HCT116 (cell line): Measurements from ENCODE around the gene SEPTIN5. TPM values are rescaled to one million over a fixed set of nuclear protein-coding genes. Genes with fewer than 3 reads are reported as not detected.

Experiments used
- ATAC-seq: fragments of 200-7000 bp; cut with Tn5 transposase; 2 replicates; pipeline ENCODE4 v1.9.1; 2020; ENCODE audit warnings: mild to moderate bottlenecking, moderate library complexity
- BruUV-seq: library from RNA; stranded (reverse); fragments of 400-500 nt; replicated peaks from 2 replicates; lab custom pipeline; 2021; lab: Mats Ljungman, UMichigan
- CTCF ChIA-PET: fragments of 300-600 bp; sonication (Branson Sonifier 250); formaldehyde crosslinking; loops from one replicate; lab custom pipeline; 2021; ENCODE audit warnings: antibody characterized with exemption; lab: Charles Lee
- POLR2A ChIA-PET: fragments of 300-600, 350-600 bp; sonication (Branson Sonifier 250); formaldehyde crosslinking; loops from one replicate; lab custom pipeline; 2021; ENCODE audit warnings: antibody characterized with exemption; lab: Charles Lee
- RAD21 ChIA-PET, 2 experiments: fragments of 300-600 bp; sonication (Branson Sonifier 250); formaldehyde crosslinking; loops; one replicate each; lab custom pipeline; 2023; ENCODE audit warnings: low total read pairs in 2 of 2; ENCODE audit not compliant: uncharacterized antibody in 2 of 2, unreplicated experiment in 2 of 2, low non-redundant PET in 1 of 2; lab: Charles Lee
- DNase-seq: peaks from one replicate; pipeline ENCODE4 v3.0.0-alpha.2; 2010; ENCODE audit warnings: low read depth, low spot score
- H2AFZ ChIP-seq: fragments of 200-600 bp; shearing (Covaris generic), sonication (generic); 2 replicates; pipeline ENCODE4 v1.6.1; 2017; ENCODE audit warnings: low read depth, mixed run types, mixed read lengths, antibody characterized with exemption, low read length; ENCODE audit not compliant: poor library complexity, severe bottlenecking
- H3K27ac ChIP-seq: 2 replicates; pipeline ENCODE4 v1.5.1; 2012; ENCODE audit warnings: low read depth, low read length
- H3K27me3 ChIP-seq: fragments of 200-600 bp; sonication (generic); 2 replicates; pipeline ENCODE4 v1.6.1; 2016; ENCODE audit warnings: mixed run types, low read length, mixed read lengths; ENCODE audit not compliant: insufficient read depth
- H3K36me3 ChIP-seq, 2 experiments: fragments of 200-500 bp in 1 of 2; fragments of 200-600 bp in 1 of 2; sonication (Bioruptor generic) in 1 of 2; sonication (generic) in 1 of 2; 2 replicates each; pipeline versions ENCODE4 v1.5.1 to v1.6.1; 2014 to 2016; ENCODE audit warnings: low read length in 2 of 2, inconsistent platforms in 1 of 2, mixed read lengths in 1 of 2, mixed run types in 1 of 2; ENCODE audit not compliant: insufficient read depth in 2 of 2, control insufficient read depth in 1 of 2
- H3K4me1 ChIP-seq, 2 experiments: fragments of 200-600 bp in 1 of 2; sonication (generic) in 1 of 2; 2 replicates each; pipeline versions ENCODE4 v1.5.1 to v1.6.1; 2012 to 2017; ENCODE audit warnings: low read length in 2 of 2, inconsistent platforms in 1 of 2, mild to moderate bottlenecking in 1 of 2, mixed read lengths in 1 of 2, mixed run types in 1 of 2, moderate library complexity in 1 of 2; ENCODE audit not compliant: insufficient read depth in 2 of 2, control insufficient read depth in 1 of 2
- H3K4me2 ChIP-seq: fragments of 200-600 bp; sonication (generic); 2 replicates; pipeline ENCODE4 v1.6.1; 2017; ENCODE audit warnings: mixed run types, low read length, mixed read lengths
- H3K4me3 ChIP-seq, 2 experiments: fragments of 200-600 bp in 1 of 2; sonication (generic) in 1 of 2; replicated peaks in 1 of 2; 2 replicates each; pipeline ENCODE4 v1.5.1; 2011 to 2016; ENCODE audit warnings: low read length in 2 of 2, control low read depth in 1 of 2, low read depth in 1 of 2, mild to moderate bottlenecking in 1 of 2, mixed read lengths in 1 of 2, mixed run types in 1 of 2
- H3K79me2 ChIP-seq: fragments of 200-600 bp; sonication (generic); 2 replicates; pipeline ENCODE4 v1.6.1; 2017; ENCODE audit warnings: mild to moderate bottlenecking, mixed run types, low read length, moderate library complexity, mixed read lengths; ENCODE audit not compliant: insufficient read depth
- H3K9ac ChIP-seq: fragments of 200-600 bp; sonication (generic); 2 replicates; pipeline ENCODE4 v1.6.1; 2016; ENCODE audit warnings: low read length, mixed read lengths
- H3K9me2 ChIP-seq: fragments of 200-600 bp; sonication (generic), shearing (Covaris generic); 2 replicates; pipeline ENCODE4 v1.6.1; 2017; ENCODE audit warnings: mixed run types, mild to moderate bottlenecking, moderate library complexity; ENCODE audit not compliant: insufficient read depth
- H3K9me3 ChIP-seq, 2 experiments: fragments of 200-500 bp in 1 of 2; fragments of 200-600 bp in 1 of 2; sonication (Bioruptor generic) in 1 of 2; sonication (generic) in 1 of 2; 2 replicates each; pipeline ENCODE4 v1.6.1; 2014 to 2017; ENCODE audit warnings: low read length in 2 of 2, mixed read lengths in 2 of 2, inconsistent platforms in 1 of 2, low read depth in 1 of 2, mild to moderate bottlenecking in 1 of 2, mixed run types in 1 of 2, moderate library complexity in 1 of 2; ENCODE audit not compliant: control insufficient read depth in 1 of 2, insufficient read depth in 1 of 2
- H4K20me1 ChIP-seq: fragments of 200-600 bp; sonication (generic), shearing (Covaris generic); 2 replicates; pipeline ENCODE4 v1.6.1; 2017; ENCODE audit warnings: mixed run types, mild to moderate bottlenecking, moderate library complexity; ENCODE audit not compliant: insufficient read depth
- ATF3 ChIP-seq: IDR thresholded peaks from 2 replicates; pipeline ENCODE4 v1.6.1; 2012
- CBX3 ChIP-seq: IDR thresholded peaks from 2 replicates; pipeline ENCODE4 v1.6.1; 2012; ENCODE audit warnings: low read depth
- CEBPB ChIP-seq: IDR thresholded peaks from 2 replicates; pipeline ENCODE4 v1.6.1; 2012; ENCODE audit warnings: low read depth
- CTCF ChIP-seq, 3 experiments: fragments of 200-600 bp in 1 of 3; sonication (generic) in 1 of 3; IDR thresholded peaks in 2 of 3; conservative IDR thresholded peaks in 1 of 3; 2 replicates each; pipeline ENCODE4 v1.5.1; 2012 to 2017; ENCODE audit warnings: low read depth in 2 of 3, low read length in 2 of 3, antibody characterized with exemption in 1 of 3, borderline replicate concordance in 1 of 3, control low read depth in 1 of 3, mild to moderate bottlenecking in 1 of 3, mixed read lengths in 1 of 3, mixed run types in 1 of 3, moderate library complexity in 1 of 3; ENCODE audit not compliant: insufficient read depth in 1 of 3
- EGR1 ChIP-seq: IDR thresholded peaks from 2 replicates; pipeline ENCODE4 v1.6.1; 2012; ENCODE audit warnings: low read depth
- ELF1 ChIP-seq: IDR thresholded peaks from 2 replicates; pipeline ENCODE4 v1.6.1; 2012; ENCODE audit warnings: low read depth, borderline replicate concordance
- EZH2phosphoT487 ChIP-seq: fragments of 200-600 bp; IDR thresholded peaks from 2 replicates; pipeline ENCODE4 v1.6.1; 2018; ENCODE audit warnings: antibody characterized with exemption, borderline replicate concordance
- FOSL1 ChIP-seq: IDR thresholded peaks from 2 replicates; pipeline ENCODE4 v1.6.1; 2012; ENCODE audit warnings: low read depth
- JUND ChIP-seq: IDR thresholded peaks from 2 replicates; pipeline ENCODE4 v1.6.1; 2012
- POLR2A ChIP-seq: IDR thresholded peaks from 2 replicates; pipeline ENCODE4 v1.7.0; 2011; ENCODE audit warnings: borderline replicate concordance; ENCODE audit not compliant: insufficient read depth, insufficient read length; ENCODE audit errors: extremely low read depth
- POLR2AphosphoS5 ChIP-seq: IDR thresholded peaks from 2 replicates; pipeline ENCODE4 v1.6.1; 2011; ENCODE audit warnings: mild to moderate bottlenecking, low read depth, low read length, moderate library complexity
- RAD21 ChIP-seq: IDR thresholded peaks from 2 replicates; pipeline ENCODE4 v1.6.1; 2012; ENCODE audit warnings: low read depth, mild to moderate bottlenecking
- SIN3A ChIP-seq: IDR thresholded peaks from 2 replicates; pipeline ENCODE4 v1.6.1; 2012; ENCODE audit warnings: low read depth
- SRF ChIP-seq: IDR thresholded peaks from 2 replicates; pipeline ENCODE4 v1.6.1; 2012; ENCODE audit warnings: low read depth
- TCF7L2 ChIP-seq: IDR thresholded peaks from 2 replicates; pipeline ENCODE4 v1.7.0; 2011; ENCODE audit warnings: borderline replicate concordance, inconsistent platforms; ENCODE audit not compliant: insufficient read depth, insufficient read length; ENCODE audit errors: extremely low read depth
- YY1 ChIP-seq: IDR thresholded peaks from 2 replicates; pipeline ENCODE4 v1.6.1; 2011; ENCODE audit warnings: low read length, low read depth, moderate library complexity, mild to moderate bottlenecking; ENCODE audit not compliant: insufficient replicate concordance; ENCODE audit errors: extremely low read depth
- ZFX ChIP-seq: fragments of 450-650 bp; IDR thresholded peaks from 2 replicates; pipeline ENCODE4 v1.6.1; 2017
- intact Hi-C: fragments of 100-400 bp; cut with micrococcal nuclease; formaldehyde crosslinking; loops from 2 replicates; pipeline ENCODE4 v1.10.0; 2022
- total RNA-seq: library from RNA; stranded (reverse); gene quantifications from one replicate; pipeline ENCODE4 v1.2.1, GENCODE V29; 2021; ENCODE audit not compliant: unreplicated experiment
- TF ChIP-seq, protein P1 (sequence below): IDR thresholded peaks from 2 replicates; pipeline ENCODE4 v1.6.1; 2012; ENCODE audit warnings: low read depth

SEPTIN5 gene
- total RNA-seq, 1 experiment from 2014 or later: 9.0 TPM

- Histone ChIP-seq H3K4me3 (no peak overlapping the region), H3K27me3 (no peaks in the 10 kb centered on the region), H3K27ac (no peak overlapping the region), H3K9ac (no peak overlapping the region), H3K9me3 (no peaks in the 10 kb centered on the region), H3K4me2 (no peak overlapping the region), H3K9me2 (no peaks in the 10 kb centered on the region), H3K4me1 (peaks cover 0 to under 1% of the 10 kb centered on the region in 2 experiments; a peak in 1 of 4 replicates), H3K79me2 (no peaks in the 10 kb centered on the region), H4K20me1 (no peaks in the 10 kb centered on the region), H3K36me3 (no peaks in the 10 kb centered on the region), H2AFZ (no peak overlapping the region)
- ATAC-seq (no peak), DNase-seq (no peak)
- ChIA-PET RAD21 (no interaction called here), CTCF (no interaction called here), POLR2A (no interaction called here)
- BruUV-seq: no TSS peak
- no peak for TF ChIP-seq CTCF (IDR thresholded peaks at IDR 0.05 in 2 of 3, conservative IDR thresholded peaks at IDR 0.05 in 1 of 3; ENCODE audit: borderline replicate concordance in 1 of 3, insufficient read depth in 1 of 3, low read depth in 2 of 3, low read length in 2 of 3)
- TF ChIP-seq ZFX: no peak
- no peak for TF ChIP-seq EZH2phosphoT487
- no peak for TF ChIP-seq CBX3
- no peak for TF ChIP-seq CEBPB
- no peak for TF ChIP-seq FOSL1
- no peak for TF ChIP-seq SIN3A
- TF ChIP-seq POLR2AphosphoS5: no peak
- TF ChIP-seq RAD21: no peak
- no peak for TF ChIP-seq TCF7L2
- TF ChIP-seq POLR2A: no peak
- no peak for TF ChIP-seq ATF3
- no peak for TF ChIP-seq SRF
- TF ChIP-seq, protein P1, sequence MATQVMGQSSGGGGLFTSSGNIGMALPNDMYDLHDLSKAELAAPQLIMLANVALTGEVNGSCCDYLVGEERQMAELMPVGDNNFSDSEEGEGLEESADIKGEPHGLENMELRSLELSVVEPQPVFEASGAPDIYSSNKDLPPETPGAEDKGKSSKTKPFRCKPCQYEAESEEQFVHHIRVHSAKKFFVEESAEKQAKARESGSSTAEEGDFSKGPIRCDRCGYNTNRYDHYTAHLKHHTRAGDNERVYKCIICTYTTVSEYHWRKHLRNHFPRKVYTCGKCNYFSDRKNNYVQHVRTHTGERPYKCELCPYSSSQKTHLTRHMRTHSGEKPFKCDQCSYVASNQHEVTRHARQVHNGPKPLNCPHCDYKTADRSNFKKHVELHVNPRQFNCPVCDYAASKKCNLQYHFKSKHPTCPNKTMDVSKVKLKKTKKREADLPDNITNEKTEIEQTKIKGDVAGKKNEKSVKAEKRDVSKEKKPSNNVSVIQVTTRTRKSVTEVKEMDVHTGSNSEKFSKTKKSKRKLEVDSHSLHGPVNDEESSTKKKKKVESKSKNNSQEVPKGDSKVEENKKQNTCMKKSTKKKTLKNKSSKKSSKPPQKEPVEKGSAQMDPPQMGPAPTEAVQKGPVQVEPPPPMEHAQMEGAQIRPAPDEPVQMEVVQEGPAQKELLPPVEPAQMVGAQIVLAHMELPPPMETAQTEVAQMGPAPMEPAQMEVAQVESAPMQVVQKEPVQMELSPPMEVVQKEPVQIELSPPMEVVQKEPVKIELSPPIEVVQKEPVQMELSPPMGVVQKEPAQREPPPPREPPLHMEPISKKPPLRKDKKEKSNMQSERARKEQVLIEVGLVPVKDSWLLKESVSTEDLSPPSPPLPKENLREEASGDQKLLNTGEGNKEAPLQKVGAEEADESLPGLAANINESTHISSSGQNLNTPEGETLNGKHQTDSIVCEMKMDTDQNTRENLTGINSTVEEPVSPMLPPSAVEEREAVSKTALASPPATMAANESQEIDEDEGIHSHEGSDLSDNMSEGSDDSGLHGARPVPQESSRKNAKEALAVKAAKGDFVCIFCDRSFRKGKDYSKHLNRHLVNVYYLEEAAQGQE: no peak
- TF ChIP-seq JUND: no peak
- no peak for TF ChIP-seq EGR1
- TF ChIP-seq ELF1: no peak
- no peak for TF ChIP-seq YY1
- intact Hi-C loops: no loop called here
Measured at GRCh38 chr22:19700790-19701419, 13.4 kb upstream of the SEPTIN5 start.
